ENCODE measurements around the gene RBBP8. TPM values are rescaled to one million over a fixed set of nuclear protein-coding genes. Genes with fewer than 3 reads are reported as not detected.
A peak's percentile ranks its signal among the peaks of the same experiment; 100 is the strongest.

Gene RBBP8
- total RNA-seq, 1 donor from 2014 or later: 53.7 TPM

- Mint-ChIP-seq H3K27ac (ENCODE audit: unreplicated experiment) (no peak overlapping the region), H3K4me1 (no peaks in the 10 kb centered on the region), H3K27me3 (ENCODE audit: low read depth) (no peaks in the 10 kb centered on the region), H3K4me3 (no peak overlapping the region), H3K36me3 (ENCODE audit: low read depth) (no peaks in the 10 kb centered on the region), H3K9me3 (no peaks in the 10 kb centered on the region)
- no peak for DNase-seq (ENCODE audit: low read depth, low spot score)
- no peak for TF ChIP-seq CTCF (conservative IDR thresholded peaks at IDR 0.05)
Observed at GRCh38 chr18:22924589-22924988, 8.5 kb upstream of the RBBP8 start.

DNA sequence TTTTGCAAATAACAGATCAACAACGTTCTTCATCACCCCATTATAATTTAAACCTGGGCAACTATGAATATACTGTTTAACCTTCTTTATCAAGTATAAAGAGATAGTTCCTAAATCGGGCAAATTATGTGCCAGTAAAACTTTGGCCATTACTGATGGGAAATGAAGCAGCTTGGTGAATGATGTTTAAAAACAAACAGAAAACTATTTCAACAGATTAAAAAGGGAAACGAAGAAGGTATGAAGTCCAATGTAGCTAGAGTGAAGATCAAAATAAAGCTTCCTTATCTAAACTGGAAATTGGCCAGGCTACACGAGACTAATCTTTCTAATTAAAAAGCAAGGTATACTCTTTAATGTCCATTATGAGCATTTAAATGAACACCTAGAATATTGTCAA lies 6.7 kb upstream of the RBBP8 start:
- no peak overlapping the region for H3K4me3 Mint-ChIP-seq
- H3K36me3 Mint-ChIP-seq (ENCODE audit: low read depth): no peaks in the 10 kb centered on the region
- no peak for DNase-seq (ENCODE audit: low read depth, low spot score)
- no peak for TF ChIP-seq CTCF (conservative IDR thresholded peaks at IDR 0.05)
- no peaks in the 10 kb centered on the region for H3K9me3 Mint-ChIP-seq
- H3K4me1 Mint-ChIP-seq: no peaks in the 10 kb centered on the region
- no peak overlapping the region for H3K27ac Mint-ChIP-seq (ENCODE audit: unreplicated experiment)
- H3K27me3 Mint-ChIP-seq (ENCODE audit: low read depth): no peaks in the 10 kb centered on the region

- H3K4me1 Mint-ChIP-seq: peaks cover 12% of the 10 kb centered on the region
- no peaks in the 10 kb centered on the region for H3K9me3 Mint-ChIP-seq
- H3K4me3 Mint-ChIP-seq: peak overlapping the region; percentile 3
- H3K27me3 Mint-ChIP-seq (ENCODE audit: low read depth): no peaks in the 10 kb centered on the region
- H3K27ac Mint-ChIP-seq (ENCODE audit: unreplicated experiment): no peak overlapping the region
- DNase-seq (ENCODE audit: low read depth, low spot score): no peak
- no peak for TF ChIP-seq CTCF (conservative IDR thresholded peaks at IDR 0.05)
- no peaks in the 10 kb centered on the region for H3K36me3 Mint-ChIP-seq (ENCODE audit: low read depth)
Observed at GRCh38 chr18:22928339-22928738, 4.8 kb upstream of the RBBP8 start.

DNA sequence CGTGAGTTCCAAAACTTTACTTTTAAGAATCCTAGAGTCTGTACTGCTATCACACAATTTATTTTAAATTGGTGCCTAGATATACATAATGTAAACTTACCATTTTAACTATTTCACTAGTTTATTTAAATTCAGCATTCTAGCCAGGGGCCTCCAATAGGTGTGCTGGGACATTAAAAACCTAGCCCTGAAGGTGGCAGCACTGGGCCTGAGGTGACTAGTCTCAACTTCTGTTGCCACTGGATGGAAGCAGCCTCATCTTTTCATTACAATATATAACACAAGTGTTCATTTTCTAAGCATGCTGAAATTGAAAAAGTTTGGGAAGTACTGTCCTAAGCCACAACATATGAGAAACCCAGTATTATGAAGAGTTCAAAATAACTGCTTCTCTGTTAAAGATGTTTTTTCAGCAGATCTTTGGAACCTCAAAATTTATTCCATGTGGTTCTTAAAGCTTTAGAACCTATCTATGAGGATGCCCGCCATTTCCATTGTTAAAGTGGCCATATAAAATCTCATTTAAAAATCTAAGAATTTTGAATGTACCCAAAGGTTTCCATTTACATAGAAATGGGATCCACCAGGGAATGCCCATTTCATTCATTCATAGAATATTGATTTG lies 2.9 kb upstream of the RBBP8 start:
- peak overlapping the region; percentile 70 for H3K4me3 Mint-ChIP-seq
- H3K36me3 Mint-ChIP-seq (ENCODE audit: low read depth): no peaks in the 10 kb centered on the region
- peak; percentile 72 for DNase-seq (ENCODE audit: low read depth, low spot score)
- H3K4me1 Mint-ChIP-seq: peaks cover 25% of the 10 kb centered on the region
- TF ChIP-seq CTCF (conservative IDR thresholded peaks at IDR 0.05): peak; percentile 81
- H3K9me3 Mint-ChIP-seq: no peaks in the 10 kb centered on the region
- no peak overlapping the region for H3K27ac Mint-ChIP-seq (ENCODE audit: unreplicated experiment)
- no peaks in the 10 kb centered on the region for H3K27me3 Mint-ChIP-seq (ENCODE audit: low read depth)

GRCh38 chr18:22932885-22933205 lies 283 bp upstream of the RBBP8 start:
- no peak for DNase-seq (ENCODE audit: low read depth, low spot score)
- Mint-ChIP-seq H3K9me3 (no peaks in the 10 kb centered on the region), H3K4me1 (peaks cover 31% of the 10 kb centered on the region), H3K36me3 (ENCODE audit: low read depth) (no peaks in the 10 kb centered on the region), H3K27ac (ENCODE audit: unreplicated experiment) (peak overlapping the region; percentile 69), H3K4me3 (peak overlapping the region; percentile 96), H3K27me3 (ENCODE audit: low read depth) (no peaks in the 10 kb centered on the region)
- peak; percentile 10 for TF ChIP-seq CTCF (conservative IDR thresholded peaks at IDR 0.05)
